Erythroblast (primary cell): ENCODE results near the gene NXPH4.

Experiments
- GATA1 ChIP-seq: IDR thresholded peaks from 2 replicates; pipeline ENCODE4 v1.6.1; 2011; ENCODE audit warnings: low read depth, mild to moderate bottlenecking, control low read depth, low read length, moderate library complexity
- POLR2A ChIP-seq: IDR thresholded peaks from 2 replicates; pipeline ENCODE4 v1.6.1; 2011; ENCODE audit warnings: mild to moderate bottlenecking, low read length

DNA sequence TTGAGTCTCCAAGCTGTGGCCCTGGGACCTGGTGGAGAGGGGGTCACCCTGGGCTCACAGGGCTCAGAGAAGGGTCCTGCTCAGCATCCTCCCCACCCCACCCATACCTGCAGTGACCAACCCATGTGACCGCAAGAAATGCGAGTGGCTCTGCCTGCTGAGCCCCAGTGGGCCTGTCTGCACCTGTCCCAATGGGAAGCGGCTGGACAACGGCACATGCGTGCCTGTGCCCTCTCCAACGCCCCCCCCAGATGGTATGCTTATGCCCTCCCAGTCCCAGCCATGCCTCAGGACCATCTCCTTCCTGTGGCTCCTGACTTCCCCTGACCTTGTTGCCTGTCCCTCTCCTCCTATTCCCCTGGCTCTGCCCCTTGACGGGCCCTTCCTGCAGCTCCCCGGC, 6.7 kb upstream of the NXPH4 start:
- no peak for TF ChIP-seq POLR2A
- no peak for TF ChIP-seq GATA1
